SU-DHL-6 (cell line): Measurements from ENCODE around the gene FABP7.

Source experiments
- EZH2phosphoT487 ChIP-seq: fragments of 200-600 bp; sonication (generic), shearing (Covaris generic); conservative IDR thresholded peaks from 2 replicates; pipeline ENCODE4 v1.6.1; 2018; ENCODE audit warnings: mild to moderate bottlenecking, antibody characterized with exemption, low read length, moderate library complexity, mixed read lengths
- TF ChIP-seq, protein P1 (sequence below): fragments of 200-600 bp; sonication (generic); IDR thresholded peaks from one replicate; pipeline ENCODE4 v1.5.1; 2017; ENCODE audit warnings: antibody characterized with exemption, mild to moderate bottlenecking, low read length, moderate library complexity; ENCODE audit not compliant: insufficient read depth, poor library complexity, severe bottlenecking

DNA sequence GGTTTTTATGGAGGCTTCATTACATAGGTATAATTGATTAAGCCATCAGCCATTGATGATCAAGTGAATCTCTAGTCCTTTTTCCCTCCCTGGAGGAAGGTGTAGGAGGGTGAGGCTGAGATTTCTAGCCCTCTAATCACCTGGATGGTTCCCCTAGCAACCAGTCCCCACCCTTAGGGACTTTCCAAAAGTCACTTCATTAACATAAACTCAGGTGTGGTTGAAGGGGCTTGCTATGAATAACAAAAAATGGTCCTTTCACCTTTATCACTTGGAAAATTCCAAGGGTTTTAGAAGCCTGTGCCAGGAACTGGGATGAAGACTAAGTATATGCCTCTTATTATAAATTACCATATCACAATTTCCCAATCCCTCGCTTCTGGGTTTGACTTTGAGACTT is 49.9 kb downstream of the FABP7 start:
- TF ChIP-seq, protein P1, sequence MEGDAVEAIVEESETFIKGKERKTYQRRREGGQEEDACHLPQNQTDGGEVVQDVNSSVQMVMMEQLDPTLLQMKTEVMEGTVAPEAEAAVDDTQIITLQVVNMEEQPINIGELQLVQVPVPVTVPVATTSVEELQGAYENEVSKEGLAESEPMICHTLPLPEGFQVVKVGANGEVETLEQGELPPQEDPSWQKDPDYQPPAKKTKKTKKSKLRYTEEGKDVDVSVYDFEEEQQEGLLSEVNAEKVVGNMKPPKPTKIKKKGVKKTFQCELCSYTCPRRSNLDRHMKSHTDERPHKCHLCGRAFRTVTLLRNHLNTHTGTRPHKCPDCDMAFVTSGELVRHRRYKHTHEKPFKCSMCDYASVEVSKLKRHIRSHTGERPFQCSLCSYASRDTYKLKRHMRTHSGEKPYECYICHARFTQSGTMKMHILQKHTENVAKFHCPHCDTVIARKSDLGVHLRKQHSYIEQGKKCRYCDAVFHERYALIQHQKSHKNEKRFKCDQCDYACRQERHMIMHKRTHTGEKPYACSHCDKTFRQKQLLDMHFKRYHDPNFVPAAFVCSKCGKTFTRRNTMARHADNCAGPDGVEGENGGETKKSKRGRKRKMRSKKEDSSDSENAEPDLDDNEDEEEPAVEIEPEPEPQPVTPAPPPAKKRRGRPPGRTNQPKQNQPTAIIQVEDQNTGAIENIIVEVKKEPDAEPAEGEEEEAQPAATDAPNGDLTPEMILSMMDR, result no peak
- TF ChIP-seq EZH2phosphoT487, result no peak
